Activated CD8-positive, alpha-beta memory T cell treated with anti-CD3 and anti-CD28 coated beads for 48 hours (primary cell): ENCODE results near the gene YWHAQ.

ENCODE experiments used
- DNase-seq, 3 experiments: peaks; one replicate each; pipeline ENCODE4 v3.0.0-alpha.2; 2020; ENCODE audit warnings: low read depth in 2 of 3, low spot score in 2 of 3

YWHAQ gene

GRCh38 chr2:9630736-9631552, at the start of gene YWHAQ:
Gene YWHAQ, minus strand, starts transcription at chr2:9630997. Its CDS starts 545 bp downstream, at chr2:9630452.
- peak; percentile 87 to 98 (median 88) for DNase-seq

- no peak for DNase-seq
Observed at GRCh38 chr2:9680082-9680481, 49.3 kb upstream of the YWHAQ start.

GRCh38 chr2:9679218-9679617, 48.4 kb upstream of the YWHAQ start:
- no peak for DNase-seq

- DNase-seq: no peak
Observed at GRCh38 chr2:9678544-9678943, 47.7 kb upstream of the YWHAQ start.

- DNase-seq: no peak
Observed at GRCh38 chr2:9675415-9676351, 44.9 kb upstream of the YWHAQ start.

GRCh38 chr2:9674891-9675414, 44.2 kb upstream of the YWHAQ start:
- DNase-seq: no peak

- DNase-seq: no peak
Observed at GRCh38 chr2:9673914-9674481, 43.2 kb upstream of the YWHAQ start.

GRCh38 chr2:9668687-9669345, 38.0 kb upstream of the YWHAQ start:
- no peak for DNase-seq

- DNase-seq: no peak
Observed at GRCh38 chr2:9667826-9668225, 37.0 kb upstream of the YWHAQ start.

GRCh38 chr2:9666306-9666705, 35.5 kb upstream of the YWHAQ start:
- DNase-seq: no peak

GRCh38 chr2:9665898-9666297, 35.1 kb upstream of the YWHAQ start:
- DNase-seq: no peak

- no peak for DNase-seq
Observed at GRCh38 chr2:9664365-9664764, 33.6 kb upstream of the YWHAQ start.

- no peak for DNase-seq
Observed at GRCh38 chr2:9663008-9663879, 32.4 kb upstream of the YWHAQ start.

GRCh38 chr2:9661261-9661660, 30.5 kb upstream of the YWHAQ start:
- no peak for DNase-seq

- no peak for DNase-seq
Observed at GRCh38 chr2:9660781-9661180, 30.0 kb upstream of the YWHAQ start.

GRCh38 chr2:9660154-9660553, 29.4 kb upstream of the YWHAQ start:
- no peak for DNase-seq

GRCh38 chr2:9658972-9659371, 28.2 kb upstream of the YWHAQ start:
- DNase-seq: no peak

- no peak for DNase-seq
Observed at GRCh38 chr2:9657731-9658130, 26.9 kb upstream of the YWHAQ start.

- DNase-seq: no peak
Observed at GRCh38 chr2:9657083-9657482, 26.3 kb upstream of the YWHAQ start.

GRCh38 chr2:9656270-9656766, 25.5 kb upstream of the YWHAQ start:
- peak in 2 of 3 experiments; percentile 33 to 34 for DNase-seq
